Endothelial cell of umbilical vein (primary cell): ENCODE measurements around the gene MMAA. TPM values are rescaled to one million over a fixed set of nuclear protein-coding genes. Genes with fewer than 3 reads are reported as not detected.

Experiments
- BruUV-seq: library from RNA; stranded (reverse); fragments of 400-500 nt; replicated peaks from 2 replicates; lab custom pipeline; 2021; lab: Mats Ljungman, UMichigan
- CTCF ChIA-PET: fragments of 300-600, 350-600 bp; sonication (Branson Sonifier 250); formaldehyde crosslinking; loops from one replicate; lab custom pipeline; 2021; ENCODE audit warnings: antibody characterized with exemption, inconsistent platforms; lab: Charles Lee
- POLR2A ChIA-PET: fragments of 300-600, 350-600 bp; sonication (Branson Sonifier 250); formaldehyde crosslinking; loops from one replicate; lab custom pipeline; 2021; ENCODE audit warnings: antibody characterized with exemption, inconsistent platforms; lab: Charles Lee
- DNase-seq: peaks from one replicate; pipeline ENCODE4 v3.0.0-alpha.2; 2011; ENCODE audit warnings: low read depth, low spot score
- FAIRE-seq: peaks from 2 replicates; lab custom pipeline; 2011; peaks lifted over from hg19 to GRCh38; lab: Jason Lieb, UNC
- H2AFZ ChIP-seq: 2 replicates; pipeline ENCODE4 v1.6.0; 2012; ENCODE audit warnings: low read depth, low read length, control low read depth, inconsistent platforms
- H3K27ac ChIP-seq: 2 replicates; pipeline ENCODE4 v1.5.1; 2011; ENCODE audit warnings: low read depth, mild to moderate bottlenecking, control low read depth, low read length, moderate library complexity; ENCODE audit not compliant: insufficient read depth
- H3K27me3 ChIP-seq, 2 experiments: 2 replicates each; pipeline versions ENCODE4 v1.6.0 to v1.6.1; 2011; ENCODE audit warnings: low read length in 2 of 2, mixed read lengths in 1 of 2; ENCODE audit not compliant: control insufficient read depth in 2 of 2, insufficient read depth in 2 of 2
- H3K36me3 ChIP-seq, 2 experiments: 2 replicates in 1 of 2; 3 replicates in 1 of 2; pipeline ENCODE4 v1.5.1; 2011; ENCODE audit warnings: low read length in 2 of 2, mild to moderate bottlenecking in 1 of 2, moderate library complexity in 1 of 2; ENCODE audit not compliant: control insufficient read depth in 2 of 2, insufficient read depth in 2 of 2; ENCODE audit errors: extremely low read depth in 1 of 2
- H3K4me1 ChIP-seq: 3 replicates; pipeline ENCODE4 v1.5.1; 2011; ENCODE audit warnings: mild to moderate bottlenecking, low read length; ENCODE audit not compliant: control insufficient read depth, insufficient read depth; ENCODE audit errors: extremely low read depth
- H3K4me2 ChIP-seq: 2 replicates; pipeline ENCODE4 v1.6.1; 2011; ENCODE audit warnings: low read length, control low read depth, mixed read lengths; ENCODE audit not compliant: insufficient read depth
- H3K4me3 ChIP-seq, 3 experiments: fragments of 200-600 bp in 1 of 3; sonication (generic), shearing (Covaris generic) in 1 of 3; replicated peaks in 1 of 3; 2 replicates each; pipeline ENCODE4 v1.5.1; 2011 to 2016; ENCODE audit warnings: control low read depth in 3 of 3, low read length in 3 of 3, mild to moderate bottlenecking in 2 of 3, inconsistent platforms in 1 of 3, low read depth in 1 of 3, moderate library complexity in 1 of 3; ENCODE audit not compliant: insufficient read depth in 1 of 3
- H3K79me2 ChIP-seq: 2 replicates; pipeline ENCODE4 v1.6.0; 2012; ENCODE audit warnings: low read length, inconsistent platforms; ENCODE audit not compliant: control insufficient read depth, insufficient read depth
- H3K9ac ChIP-seq: replicated peaks from 2 replicates; pipeline ENCODE3; 2011; ENCODE audit warnings: low read length, control low read depth; ENCODE audit not compliant: insufficient read depth; ENCODE audit errors: extremely low read depth
- H3K9me1 ChIP-seq: replicated peaks from 3 replicates; pipeline ENCODE4 v1.6.0; 2011; ENCODE audit warnings: mild to moderate bottlenecking, low read length; ENCODE audit not compliant: control insufficient read depth, insufficient read depth; ENCODE audit errors: extremely low read depth
- H3K9me3 ChIP-seq: replicated peaks from 2 replicates; pipeline ENCODE4 v1.5.1; 2012; ENCODE audit warnings: low read length, inconsistent platforms; ENCODE audit not compliant: control insufficient read depth, insufficient read depth
- H4K20me1 ChIP-seq: replicated peaks from 2 replicates; pipeline ENCODE3; 2011; ENCODE audit warnings: mild to moderate bottlenecking, low read length; ENCODE audit not compliant: control insufficient read depth, insufficient read depth; ENCODE audit errors: extremely low read depth
- EZH2 ChIP-seq: IDR thresholded peaks from 2 replicates; pipeline ENCODE4 v1.6.1; 2012; ENCODE audit warnings: borderline replicate concordance, low read depth, mild to moderate bottlenecking, moderate library complexity, low read length, inconsistent platforms; ENCODE audit not compliant: severe bottlenecking
- FOS ChIP-seq: IDR thresholded peaks from 2 replicates; pipeline ENCODE4 v1.6.1; 2011; ENCODE audit warnings: mild to moderate bottlenecking, low read length, moderate library complexity, borderline replicate concordance; ENCODE audit not compliant: insufficient read depth
- GATA2 ChIP-seq: IDR thresholded peaks from 2 replicates; pipeline ENCODE4 v1.7.0; 2011; ENCODE audit warnings: low read depth, mild to moderate bottlenecking, moderate library complexity, mixed read lengths, low read length; ENCODE audit not compliant: insufficient read length, insufficient read depth
- JUN ChIP-seq: IDR thresholded peaks from 2 replicates; pipeline ENCODE4 v1.6.1; 2011; ENCODE audit warnings: borderline replicate concordance, low read depth; ENCODE audit not compliant: insufficient read length, insufficient read depth
- MYC ChIP-seq: IDR thresholded peaks from one replicate; pipeline ENCODE4 v1.6.1; 2011; ENCODE audit warnings: mild to moderate bottlenecking, low read depth, low read length
- POLR2A ChIP-seq: IDR thresholded peaks from 2 replicates; pipeline ENCODE4 v1.6.1; 2012; ENCODE audit warnings: low read depth, mild to moderate bottlenecking, control low read depth, low read length
- POLR2AphosphoS5 ChIP-seq: IDR thresholded peaks from 2 replicates; pipeline ENCODE4 v1.6.1; 2012; ENCODE audit warnings: low read depth, mild to moderate bottlenecking, control low read depth, low read length, moderate library complexity; ENCODE audit not compliant: insufficient read depth
- dilution Hi-C: fragments of 300-500 bp; cut with MboI; formaldehyde crosslinking; loops from one replicate; pipeline ENCODE4 v1.15.0; 2019; ENCODE audit warnings: low sequenced_read_pairs; ENCODE audit not compliant: extremely low pct_ligation_motif_present
- intact Hi-C: fragments of 100-400 bp; cut with micrococcal nuclease; formaldehyde crosslinking; loops from one replicate; pipeline ENCODE4 v1.10.0; 2022
- polyA plus RNA-seq, 4 experiments: library from polyadenylated mRNA; depleted of rRNA in 3 of 4; stranded (reverse) in 3 of 4; unstranded in 1 of 4; fragments of >200 nt; gene quantifications; 2 replicates each; pipeline versions ENCODE4 v1.2.1 to v1.2.3, GENCODE V29; 2011 to 2012; ENCODE audit warnings: missing spikeins in 1 of 4
- total RNA-seq: library from RNA; stranded (reverse); gene quantifications from 2 replicates; pipeline ENCODE4 v1.2.3, GENCODE V29; 2021
- TF ChIP-seq, protein P1 (sequence below), 2 donors: IDR thresholded peaks; 1 replicate in 1 of 2; 2 replicates in 1 of 2; pipeline ENCODE4 v1.5.1; 2011; ENCODE audit warnings: low read length in 2 of 2, mild to moderate bottlenecking in 2 of 2, moderate library complexity in 2 of 2, control low read depth in 1 of 2, inconsistent platforms in 1 of 2, low read depth in 1 of 2; ENCODE audit not compliant: insufficient read depth in 1 of 2; ENCODE audit errors: extremely low read depth in 1 of 2
- TF ChIP-seq, protein P2 (sequence below): IDR thresholded peaks from 2 replicates; pipeline ENCODE4 v1.6.1; 2011; ENCODE audit not compliant: insufficient read depth, insufficient read length

MMAA gene
- total and polyA plus RNA-seq, 2 donors (not counting 3 experiments of a cell fraction or from before 2014, with no cell fraction given): 2.2 to 5.1 TPM

DNA sequence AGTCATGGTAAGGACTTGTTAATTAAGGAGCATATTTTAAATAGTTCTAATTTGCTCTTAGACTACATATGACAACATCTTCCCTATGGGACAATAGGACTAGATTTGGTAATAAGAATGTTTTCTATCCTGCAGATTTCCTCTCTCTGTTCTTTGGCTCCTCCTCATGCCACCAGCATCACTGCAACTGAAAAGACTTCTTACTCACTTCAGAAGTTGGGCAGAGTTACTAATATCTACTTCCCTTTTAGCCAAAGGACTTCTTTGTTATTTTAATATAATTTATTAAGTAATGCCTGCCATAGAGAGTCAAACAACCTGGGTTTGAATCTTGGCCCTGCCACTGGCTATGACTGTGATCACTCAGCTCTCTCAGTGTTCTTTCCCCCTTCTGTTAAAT lies 16.4 kb downstream of the MMAA start:
- no peaks in the 10 kb centered on the region for H3K4me1 ChIP-seq
- H3K9me1 ChIP-seq: no peaks in the 10 kb centered on the region
- H3K27me3 ChIP-seq: no peaks in the 10 kb centered on the region
- DNase-seq (no peak), FAIRE-seq (no peak)
- no peak overlapping the region for H3K4me3 ChIP-seq
- BruUV-seq: no TSS peak
- intact Hi-C loops (no loop called here), dilution Hi-C loops (no loop called here)
- H3K9me3 ChIP-seq: no peaks in the 10 kb centered on the region
- no peak overlapping the region for H3K4me2 ChIP-seq
- ChIA-PET CTCF (interaction anchor here (1.0 kb wide), 1 partner anchor 12 kb away, joined by 4 read pairs; no protein-coding TSS in a partner anchor), POLR2A (no interaction called here)
- no peak for TF ChIP-seq FOS
- TF ChIP-seq POLR2A: no peak
- no peak for TF ChIP-seq EZH2
- TF ChIP-seq, protein P1, sequence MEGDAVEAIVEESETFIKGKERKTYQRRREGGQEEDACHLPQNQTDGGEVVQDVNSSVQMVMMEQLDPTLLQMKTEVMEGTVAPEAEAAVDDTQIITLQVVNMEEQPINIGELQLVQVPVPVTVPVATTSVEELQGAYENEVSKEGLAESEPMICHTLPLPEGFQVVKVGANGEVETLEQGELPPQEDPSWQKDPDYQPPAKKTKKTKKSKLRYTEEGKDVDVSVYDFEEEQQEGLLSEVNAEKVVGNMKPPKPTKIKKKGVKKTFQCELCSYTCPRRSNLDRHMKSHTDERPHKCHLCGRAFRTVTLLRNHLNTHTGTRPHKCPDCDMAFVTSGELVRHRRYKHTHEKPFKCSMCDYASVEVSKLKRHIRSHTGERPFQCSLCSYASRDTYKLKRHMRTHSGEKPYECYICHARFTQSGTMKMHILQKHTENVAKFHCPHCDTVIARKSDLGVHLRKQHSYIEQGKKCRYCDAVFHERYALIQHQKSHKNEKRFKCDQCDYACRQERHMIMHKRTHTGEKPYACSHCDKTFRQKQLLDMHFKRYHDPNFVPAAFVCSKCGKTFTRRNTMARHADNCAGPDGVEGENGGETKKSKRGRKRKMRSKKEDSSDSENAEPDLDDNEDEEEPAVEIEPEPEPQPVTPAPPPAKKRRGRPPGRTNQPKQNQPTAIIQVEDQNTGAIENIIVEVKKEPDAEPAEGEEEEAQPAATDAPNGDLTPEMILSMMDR (IDR thresholded peaks at IDR 0.05; ENCODE audit: extremely low read depth in 1 of 2, insufficient read depth in 1 of 2, low read depth in 1 of 2, low read length in 2 of 2): no peak
- no peak for TF ChIP-seq GATA2
- TF ChIP-seq JUN: no peak
- no peak for TF ChIP-seq MYC
- TF ChIP-seq, protein P2, sequence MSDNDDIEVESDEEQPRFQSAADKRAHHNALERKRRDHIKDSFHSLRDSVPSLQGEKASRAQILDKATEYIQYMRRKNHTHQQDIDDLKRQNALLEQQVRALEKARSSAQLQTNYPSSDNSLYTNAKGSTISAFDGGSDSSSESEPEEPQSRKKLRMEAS: no peak
- TF ChIP-seq POLR2AphosphoS5: no peak
- H3K79me2 ChIP-seq: no peaks in the 10 kb centered on the region
- no peaks in the 10 kb centered on the region for H4K20me1 ChIP-seq
- H3K9ac ChIP-seq: no peak overlapping the region
- no peak overlapping the region for H2AFZ ChIP-seq
- H3K36me3 ChIP-seq: no peaks in the 10 kb centered on the region
- H3K27ac ChIP-seq: no peak overlapping the region
